ENCODE results near the gene PRPF6. TPM values are rescaled to one million over a fixed set of nuclear protein-coding genes. Genes with fewer than 3 reads are reported as not detected.
"Not testable (repeated sequence)": the region's sequence is repeated elsewhere in the genome, so short reads cannot be mapped to it uniquely, and the experiment has no call there.

The PRPF6 gene
- polyA plus RNA-seq, 1 experiment, result 38.5 TPM

GRCh38 chr20:63972312-63973159 lies 8.4 kb upstream of the PRPF6 start:
- no peak for TF ChIP-seq CTCF (IDR thresholded peaks at IDR 0.05; ENCODE audit: low read depth, low read length)
- Histone ChIP-seq H3K27me3 (ENCODE audit: control insufficient read depth, insufficient read depth, low read length) (no peaks in the 10 kb centered on the region), H3K9me3 (ENCODE audit: control insufficient read depth, insufficient read depth, low read length) (peaks cover 12% of the 10 kb centered on the region), H3K27ac (ENCODE audit: low read depth, low read length) (peak overlapping the region; percentile 47), H3K4me3 (ENCODE audit: low read depth, low read length) (no peak overlapping the region)
- CTCF ChIA-PET, result interaction anchor here (0.7 to 2.8 kb wide), 3 partner anchors 434 to 1790 kb away, joined by 3 to 24 read pairs (median 6); no protein-coding TSS in a partner anchor
- DNase-seq (ENCODE audit: low read depth, low spot score), result no peak
- POLR2A ChIA-PET, result no interaction called here

- TF ChIP-seq CTCF (IDR thresholded peaks at IDR 0.05; ENCODE audit: low read depth, low read length), result no peak
- peaks cover 6% of the 10 kb centered on the region; the same call in 1 of the 2 replicates for H3K9me3 ChIP-seq (ENCODE audit: control insufficient read depth, insufficient read depth, low read length)
- no peak for DNase-seq (ENCODE audit: low read depth, low spot score)
- H3K27ac ChIP-seq (ENCODE audit: low read depth, low read length), result no peak overlapping the region
- no peak overlapping the region for H3K4me3 ChIP-seq (ENCODE audit: low read depth, low read length)
- ChIA-PET CTCF (interaction anchor here (0.6 to 2.8 kb wide), 12 partner anchors 10 to 531 kb away, joined by 3 to 24 read pairs (median 5); partner anchors contain the start of gene TPD52L2), POLR2A (interaction anchor here (0.8 kb wide), 1 partner anchor 17 kb away, joined by 3 read pairs; the partner anchor contains the start of gene UCKL1)
- no peaks in the 10 kb centered on the region for H3K27me3 ChIP-seq (ENCODE audit: control insufficient read depth, insufficient read depth, low read length)
Measured at GRCh38 chr20:63973160-63973479, 7.8 kb upstream of the PRPF6 start.

GRCh38 chr20:63973636-63974401 lies 7.1 kb upstream of the PRPF6 start:
- H3K27ac ChIP-seq (ENCODE audit: low read depth, low read length), result peak overlapping the region; percentile 65
- H3K27me3 ChIP-seq (ENCODE audit: control insufficient read depth, insufficient read depth, low read length), result no peaks in the 10 kb centered on the region
- peak; percentile 98 for TF ChIP-seq CTCF (IDR thresholded peaks at IDR 0.05; ENCODE audit: low read depth, low read length)
- peak; percentile 55 for DNase-seq (ENCODE audit: low read depth, low spot score)
- H3K9me3 ChIP-seq (ENCODE audit: control insufficient read depth, insufficient read depth, low read length), result no peaks in the 10 kb centered on the region; the same call in 1 of the 2 replicates
- CTCF ChIA-PET, result interaction anchor here (0.6 to 2.8 kb wide), 17 partner anchors 10 to 584 kb away, joined by 3 to 24 read pairs (median 4); partner anchors contain the start of gene TPD52L2
- POLR2A ChIA-PET, result interaction anchor here (0.8 to 0.9 kb wide), 3 partner anchors 17 to 346 kb away, joined by 3 to 4 read pairs (median 4); partner anchors contain the start of genes TPD52L2 and UCKL1
- peak overlapping the region; percentile 53 for H3K4me3 ChIP-seq (ENCODE audit: low read depth, low read length)

- H3K27me3 ChIP-seq (ENCODE audit: control insufficient read depth, insufficient read depth, low read length), result no peaks in the 10 kb centered on the region
- peak overlapping the region; percentile 65 for H3K27ac ChIP-seq (ENCODE audit: low read depth, low read length)
- H3K4me3 ChIP-seq (ENCODE audit: low read depth, low read length), result no peak overlapping the region
- ChIA-PET CTCF (interaction anchor here (0.6 to 2.8 kb wide), 13 partner anchors 9 to 585 kb away, joined by 3 to 24 read pairs (median 4); no protein-coding TSS in a partner anchor), POLR2A (interaction anchor here (0.9 kb wide), 2 partner anchors 110 to 347 kb away, joined by 4 read pairs; partner anchors contain the start of gene TPD52L2)
- TF ChIP-seq CTCF (IDR thresholded peaks at IDR 0.05; ENCODE audit: low read depth, low read length), result no peak
- no peaks in the 10 kb centered on the region; the same call in 1 of the 2 replicates for H3K9me3 ChIP-seq (ENCODE audit: control insufficient read depth, insufficient read depth, low read length)
- DNase-seq (ENCODE audit: low read depth, low spot score), result no peak
Measured at GRCh38 chr20:63974402-63975200, 6.3 kb upstream of the PRPF6 start.

GRCh38 chr20:63976511-63976910 lies 4.4 kb upstream of the PRPF6 start:
- CTCF ChIA-PET; POLR2A ChIA-PET; DNase-seq (ENCODE audit: low read depth, low spot score); H3K9me3 ChIP-seq (ENCODE audit: control insufficient read depth, insufficient read depth, low read length); H3K27me3 ChIP-seq (ENCODE audit: control insufficient read depth, insufficient read depth, low read length); H3K4me3 ChIP-seq (ENCODE audit: low read depth, low read length); H3K27ac ChIP-seq (ENCODE audit: low read depth, low read length): not testable (repeated sequence)
